Rectal smooth muscle tissue (tissue), 1 donor: ENCODE data around the gene ESRRB.

Experiments
- H3K27ac ChIP-seq: one replicate; pipeline ENCODE4 v1.7.0; 2013; ENCODE audit warnings: low read depth, low read length, inconsistent platforms
- H3K27me3 ChIP-seq: one replicate; pipeline ENCODE4 v1.7.0; 2013; ENCODE audit warnings: low read length; ENCODE audit not compliant: control insufficient read depth, insufficient read depth
- H3K36me3 ChIP-seq: one replicate; pipeline ENCODE4 v1.7.0; 2013; ENCODE audit warnings: low read length; ENCODE audit not compliant: control insufficient read depth, insufficient read depth
- H3K4me1 ChIP-seq: one replicate; pipeline ENCODE4 v1.7.0; 2013; ENCODE audit warnings: low read length; ENCODE audit not compliant: control insufficient read depth, insufficient read depth
- H3K4me3 ChIP-seq: one replicate; pipeline ENCODE4 v1.7.0; 2013; ENCODE audit warnings: low read length
- H3K9ac ChIP-seq: one replicate; pipeline ENCODE4 v1.7.0; 2013; ENCODE audit warnings: low read length

ESRRB gene

DNA sequence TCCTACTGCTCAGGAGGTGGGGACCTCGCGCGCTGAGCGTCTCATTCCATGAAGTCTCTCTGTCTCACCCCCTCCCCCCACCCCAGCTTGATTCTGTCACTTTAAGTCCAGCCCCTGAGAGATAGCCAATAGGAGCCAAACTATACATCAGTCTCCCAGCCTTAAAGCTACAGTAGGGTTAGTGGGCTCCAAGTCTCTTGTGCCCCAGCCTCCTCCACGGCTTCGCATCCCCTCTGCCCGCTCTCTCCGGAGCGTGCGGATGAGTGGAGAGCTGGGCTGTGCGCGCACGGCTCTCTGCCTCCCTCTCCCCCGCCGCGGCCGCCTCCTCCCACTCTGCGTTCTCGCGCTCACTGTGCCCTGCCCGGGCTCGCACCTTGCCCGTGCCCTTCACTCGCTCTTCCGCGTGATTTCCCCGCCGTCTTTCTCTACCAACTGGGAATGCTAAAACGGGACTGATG, at the start of gene ESRRB:
TSS of gene ESRRB (plus strand) at position 191 of the 458 bp plus-strand sequence. CDS start at position 456, 265 bp downstream.
- H3K4me3 ChIP-seq: no peak within 1 kb of the TSS
- peaks cover 18% of the 10 kb centered on the region for H3K27me3 ChIP-seq
- no peak within 1 kb of the TSS for H3K9ac ChIP-seq
- no peaks in the 10 kb centered on the region for H3K36me3 ChIP-seq
- H3K4me1 ChIP-seq: peaks cover 4% of the 10 kb centered on the region
- no peak within 1 kb of the TSS for H3K27ac ChIP-seq

DNA sequence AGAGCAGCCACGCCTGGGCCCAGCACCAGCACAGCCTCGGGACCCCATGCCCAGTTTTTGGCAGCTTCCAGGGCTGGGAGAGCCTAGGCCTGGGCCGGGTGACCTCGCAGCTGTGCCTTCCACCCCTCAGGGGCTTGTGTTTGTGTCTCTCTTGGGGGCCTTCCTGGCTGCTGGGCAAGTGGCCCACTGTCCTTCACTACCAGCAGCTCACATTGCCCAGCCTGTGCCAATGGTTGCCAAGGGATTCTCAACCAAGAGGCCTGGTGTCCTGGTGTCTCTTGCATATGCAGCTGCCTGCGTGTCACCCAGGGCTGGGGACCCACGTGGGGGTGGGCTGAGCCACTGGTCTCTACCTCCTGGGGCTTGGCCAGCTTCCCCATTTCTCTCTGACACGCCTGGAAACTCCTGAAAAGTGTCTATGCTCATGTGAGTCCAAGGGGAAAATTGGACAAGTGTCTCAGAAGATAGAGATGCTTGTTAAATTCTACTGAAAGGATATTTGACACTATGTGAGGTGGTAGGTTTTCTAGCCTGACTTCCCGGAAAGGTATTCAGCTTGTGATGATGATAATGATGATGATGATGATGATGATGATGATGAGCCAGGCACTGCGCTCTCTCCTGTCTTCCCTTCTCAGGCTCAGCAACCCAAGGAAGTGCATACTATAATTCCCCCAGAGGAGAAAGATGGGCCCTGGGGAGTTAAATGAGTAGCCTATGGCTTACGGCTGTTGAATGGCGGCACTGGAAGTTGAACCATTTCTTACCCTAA, 48.8 kb upstream of the ESRRB start:
- no peaks in the 10 kb centered on the region for H3K27me3 ChIP-seq
- H3K4me1 ChIP-seq: no peaks in the 10 kb centered on the region
- no peak overlapping the region for H3K4me3 ChIP-seq
- no peak overlapping the region for H3K27ac ChIP-seq
- no peaks in the 10 kb centered on the region for H3K36me3 ChIP-seq
- H3K9ac ChIP-seq: no peak overlapping the region

DNA sequence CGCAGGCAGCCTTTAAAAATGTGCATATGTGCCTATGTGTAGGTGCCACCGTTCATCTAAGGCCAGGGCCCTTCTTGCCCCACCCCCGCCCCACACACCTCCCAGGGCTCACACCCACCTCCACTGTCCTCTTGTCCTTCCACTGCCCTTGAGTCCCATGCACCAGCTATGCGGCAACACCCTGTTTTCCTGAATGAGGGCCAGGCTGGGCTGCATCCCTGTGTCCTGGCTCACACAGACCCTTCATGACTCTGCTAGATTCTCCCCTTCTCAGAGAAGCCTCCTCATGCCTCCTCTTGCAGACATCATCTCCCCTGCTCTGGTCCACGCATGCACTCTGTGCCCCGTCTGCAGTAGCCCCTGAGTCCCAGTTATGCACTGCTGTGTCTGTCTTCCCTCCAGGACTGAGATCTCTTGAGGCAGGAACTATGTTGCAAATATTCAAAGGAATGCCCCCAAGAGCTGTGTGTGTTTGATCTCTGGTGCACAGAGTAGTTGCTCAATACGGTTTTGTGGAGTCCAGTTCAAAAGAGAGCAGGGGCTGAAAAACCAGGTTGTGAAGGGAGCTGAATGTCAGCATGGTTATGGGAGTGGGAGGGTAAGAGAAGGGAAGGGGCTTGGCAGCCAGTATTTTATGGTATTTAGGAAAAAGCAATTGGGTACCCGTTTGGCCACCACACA, 47.3 kb upstream of the ESRRB start:
- Histone ChIP-seq H3K27ac (no peak overlapping the region), H3K4me3 (no peak overlapping the region), H3K9ac (no peak overlapping the region), H3K27me3 (no peaks in the 10 kb centered on the region), H3K4me1 (no peaks in the 10 kb centered on the region), H3K36me3 (no peaks in the 10 kb centered on the region)

DNA sequence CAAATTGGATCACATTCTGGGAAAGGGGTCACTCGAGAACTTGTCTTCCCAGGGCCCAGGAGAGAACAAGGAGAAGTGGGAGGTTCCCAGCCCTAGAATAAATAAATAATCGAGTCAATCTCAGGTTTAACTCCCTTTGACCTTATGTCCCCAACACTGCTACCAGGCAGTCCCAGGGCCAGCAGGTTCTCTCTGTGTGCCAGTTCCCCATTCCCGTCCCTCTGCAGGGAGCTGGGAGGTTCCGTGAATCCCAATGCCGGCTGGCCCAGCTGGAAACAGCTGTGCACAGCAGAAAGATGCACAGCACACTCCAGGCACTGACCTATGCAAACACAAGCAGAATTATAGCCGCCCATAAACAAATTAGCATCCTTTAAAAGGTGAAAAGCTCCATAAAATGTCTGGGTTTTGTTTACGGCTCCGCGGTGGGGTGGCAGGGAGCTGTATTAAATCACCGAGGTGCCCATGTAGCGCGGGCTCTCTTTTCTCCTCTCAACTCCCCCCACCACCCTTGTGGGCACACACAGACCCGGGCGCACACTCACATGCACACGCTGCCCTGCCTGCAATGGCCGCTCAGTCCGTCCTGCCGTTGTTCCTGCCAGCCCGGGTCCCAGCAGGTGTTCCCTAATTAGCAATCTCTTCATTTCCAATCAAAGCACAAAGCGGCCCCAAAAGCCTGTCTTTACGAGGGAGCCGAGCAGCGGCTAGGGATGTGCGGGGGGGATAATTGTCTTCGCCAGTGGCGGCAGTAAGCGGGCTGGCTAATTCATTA, 46.6 kb upstream of the ESRRB start:
- Histone ChIP-seq H3K4me3 (no peak overlapping the region), H3K4me1 (no peaks in the 10 kb centered on the region), H3K36me3 (no peaks in the 10 kb centered on the region), H3K9ac (no peak overlapping the region), H3K27ac (no peak overlapping the region), H3K27me3 (no peaks in the 10 kb centered on the region)

DNA sequence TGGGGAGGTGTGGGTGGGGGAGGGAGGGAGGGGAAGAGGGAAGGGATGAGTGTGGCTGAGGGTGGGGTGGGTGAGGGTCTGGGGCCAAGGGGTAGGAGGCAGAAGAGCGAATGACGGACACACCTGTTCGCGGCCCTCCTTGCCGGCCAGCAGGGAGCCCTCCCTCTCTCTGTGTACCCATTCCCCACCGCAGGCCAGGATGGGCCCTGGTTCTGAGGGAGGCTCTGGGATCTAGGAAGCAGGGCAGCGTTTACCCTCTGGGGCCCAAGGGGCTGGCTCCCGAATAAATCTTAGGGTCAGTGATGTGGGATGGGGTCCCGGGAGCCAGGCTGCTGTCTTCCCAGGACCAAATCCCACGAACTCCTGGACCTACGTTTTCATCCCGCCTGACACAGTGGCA, 46.0 kb upstream of the ESRRB start:
- H3K27ac ChIP-seq: no peak overlapping the region
- no peak overlapping the region for H3K4me3 ChIP-seq
- H3K36me3 ChIP-seq: no peaks in the 10 kb centered on the region
- no peaks in the 10 kb centered on the region for H3K27me3 ChIP-seq
- no peak overlapping the region for H3K9ac ChIP-seq
- no peaks in the 10 kb centered on the region for H3K4me1 ChIP-seq

GRCh38 chr14:76330411-76331327, 45.3 kb upstream of the ESRRB start:
- Histone ChIP-seq H3K4me1 (no peaks in the 10 kb centered on the region), H3K4me3 (no peak overlapping the region), H3K27me3 (no peaks in the 10 kb centered on the region), H3K27ac (no peak overlapping the region), H3K36me3 (no peaks in the 10 kb centered on the region), H3K9ac (no peak overlapping the region)

- H3K27ac ChIP-seq: no peak overlapping the region
- H3K27me3 ChIP-seq: no peaks in the 10 kb centered on the region
- no peaks in the 10 kb centered on the region for H3K36me3 ChIP-seq
- H3K9ac ChIP-seq: no peak overlapping the region
- no peak overlapping the region for H3K4me3 ChIP-seq
- H3K4me1 ChIP-seq: no peaks in the 10 kb centered on the region
Observed at GRCh38 chr14:76331328-76332011, 44.5 kb upstream of the ESRRB start.

- H3K27me3 ChIP-seq: peaks cover 3% of the 10 kb centered on the region
- H3K27ac ChIP-seq: no peak overlapping the region
- no peak overlapping the region for H3K4me3 ChIP-seq
- no peaks in the 10 kb centered on the region for H3K4me1 ChIP-seq
- no peak overlapping the region for H3K9ac ChIP-seq
- H3K36me3 ChIP-seq: no peaks in the 10 kb centered on the region
Observed at GRCh38 chr14:76333664-76334063, 42.3 kb upstream of the ESRRB start.

GRCh38 chr14:76334316-76334715, 41.6 kb upstream of the ESRRB start:
- peaks cover 3% of the 10 kb centered on the region for H3K27me3 ChIP-seq

GRCh38 chr14:76336876-76337275, 39.1 kb upstream of the ESRRB start:
- Histone ChIP-seq H3K36me3 (no peaks in the 10 kb centered on the region), H3K9ac (no peak overlapping the region), H3K27ac (no peak overlapping the region), H3K4me3 (no peak overlapping the region), H3K27me3 (peaks cover 3% of the 10 kb centered on the region), H3K4me1 (no peaks in the 10 kb centered on the region)

More at GRCh38 chr14:76334316-76334715, 41.6 kb upstream of the ESRRB start:
- Histone ChIP-seq H3K4me1 (no peaks in the 10 kb centered on the region), H3K4me3 (no peak overlapping the region), H3K27ac (no peak overlapping the region), H3K9ac (no peak overlapping the region), H3K36me3 (no peaks in the 10 kb centered on the region)
